GM23338 (cell line): ENCODE data around the gene FLVCR1. TPM values are rescaled to one million over a fixed set of nuclear protein-coding genes. Genes with fewer than 3 reads are reported as not detected.

Experiments
- ATAC-seq: fragments of 200-7000 bp; cut with Tn5 transposase; 3 replicates; pipeline ENCODE4 v1.9.1; 2020
- DNase-seq: peaks from one replicate; pipeline ENCODE4 v3.0.0-alpha.2; 2015; ENCODE audit warnings: low spot score
- H2AFZ ChIP-seq: fragments of 200-600 bp; sonication (generic); 2 replicates; pipeline ENCODE4 v1.8.0; 2016; ENCODE audit warnings: antibody characterized with exemption, mild to moderate bottlenecking, moderate library complexity
- H3F3A ChIP-seq: fragments of 200-600 bp; sonication (generic); replicated peaks from 2 replicates; pipeline ENCODE4 v1.8.0; 2017; ENCODE audit warnings: antibody characterized with exemption, mixed run types, low read depth
- H3K27ac ChIP-seq: fragments of 200-600 bp; sonication (generic); 2 replicates; pipeline ENCODE4 v1.6.1; 2016; ENCODE audit warnings: low read depth
- H3K27me3 ChIP-seq: fragments of 200-600 bp; sonication (generic); 2 replicates; pipeline ENCODE4 v1.8.0; 2016; ENCODE audit warnings: mild to moderate bottlenecking, mixed run types, moderate library complexity; ENCODE audit not compliant: insufficient read depth
- H3K36me3 ChIP-seq: fragments of 200-600 bp; sonication (generic); 2 replicates; pipeline ENCODE4 v1.8.0; 2016; ENCODE audit warnings: mild to moderate bottlenecking; ENCODE audit not compliant: insufficient read depth
- H3K4me1 ChIP-seq: fragments of 200-600 bp; sonication (generic); 2 replicates; pipeline ENCODE4 v1.8.0; 2016; ENCODE audit warnings: mild to moderate bottlenecking, moderate library complexity; ENCODE audit not compliant: insufficient read depth
- H3K4me2 ChIP-seq: fragments of 200-600 bp; sonication (generic); 2 replicates; pipeline ENCODE4 v1.7.1; 2017; ENCODE audit warnings: mixed run types
- H3K4me3 ChIP-seq: fragments of 200-600 bp; sonication (generic); 2 replicates; pipeline ENCODE4 v1.6.1; 2016; ENCODE audit warnings: mixed run types
- H3K79me2 ChIP-seq: fragments of 200-600 bp; sonication (generic); replicated peaks from 2 replicates; pipeline ENCODE4 v1.8.0; 2017; ENCODE audit warnings: mild to moderate bottlenecking; ENCODE audit not compliant: insufficient read depth
- H3K9me2 ChIP-seq: fragments of 200-600 bp; sonication (generic); 2 replicates; pipeline ENCODE4 v1.8.0; 2017; ENCODE audit not compliant: insufficient read depth
- H4K20me1 ChIP-seq: fragments of 200-600 bp; sonication (generic); replicated peaks from 2 replicates; pipeline ENCODE4 v1.8.0; 2017; ENCODE audit warnings: mild to moderate bottlenecking; ENCODE audit not compliant: insufficient read depth
- H3K27ac Mint-ChIP-seq: 2 replicates; pipeline ENCODE4 v1.8.0; 2020; ENCODE audit warnings: inconsistent platforms, mild to moderate bottlenecking, moderate library complexity, mixed read lengths
- H3K27me3 Mint-ChIP-seq: 3 replicates; pipeline ENCODE4 v1.8.0; 2022; ENCODE audit warnings: low read depth, mild to moderate bottlenecking, moderate library complexity, mixed read lengths, inconsistent platforms; ENCODE audit not compliant: insufficient read depth, poor library complexity
- H3K36me3 Mint-ChIP-seq: 3 replicates; pipeline ENCODE4 v1.8.0; 2021; ENCODE audit warnings: low read depth, mild to moderate bottlenecking, inconsistent platforms, moderate library complexity, mixed read lengths
- H3K4me1 Mint-ChIP-seq: 3 replicates; pipeline ENCODE4 v1.8.0; 2020; ENCODE audit warnings: mild to moderate bottlenecking, inconsistent platforms, mixed read lengths
- H3K4me3 Mint-ChIP-seq: 3 replicates; pipeline ENCODE4 v1.8.0; 2021; ENCODE audit warnings: moderate library complexity, mild to moderate bottlenecking, inconsistent platforms, mixed read lengths
- H3K9me3 Mint-ChIP-seq: 3 replicates; pipeline ENCODE4 v1.8.0; 2020; ENCODE audit warnings: moderate library complexity, mild to moderate bottlenecking, inconsistent platforms, mixed read lengths
- CREB1 ChIP-seq: fragments of 250-450 bp; sonication (Bioruptor Pico); IDR thresholded peaks from 2 replicates; pipeline ENCODE4 v1.5.0; 2020; ENCODE audit warnings: low read depth, mild to moderate bottlenecking, moderate library complexity
- EZH2phosphoT487 ChIP-seq: fragments of 200-600 bp; sonication (generic); IDR thresholded peaks from one replicate; pipeline ENCODE4 v1.8.1; 2018; ENCODE audit warnings: antibody characterized with exemption; ENCODE audit not compliant: unreplicated experiment
- JUNB ChIP-seq: IDR thresholded peaks from one replicate; pipeline ENCODE4 v1.6.1; 2016; ENCODE audit warnings: antibody characterized with exemption; ENCODE audit not compliant: unreplicated experiment
- NANOG ChIP-seq: IDR thresholded peaks from 2 replicates; pipeline ENCODE4 v1.6.1; 2016; ENCODE audit warnings: antibody characterized with exemption, borderline replicate concordance
- POLR2AphosphoS5 ChIP-seq: IDR thresholded peaks from 2 replicates; pipeline ENCODE4 v1.6.1; 2016; ENCODE audit warnings: antibody characterized with exemption, low read depth
- ZNF114 ChIP-seq: fragments of 250-450 bp; sonication (Bioruptor Pico); IDR thresholded peaks from 2 replicates; pipeline ENCODE4 v1.5.0; 2020; ENCODE audit warnings: mild to moderate bottlenecking, moderate library complexity
- ZNF331 ChIP-seq: fragments of 250-450 bp; sonication (Bioruptor Pico); IDR thresholded peaks from 2 replicates; pipeline ENCODE4 v1.5.0; 2020; ENCODE audit warnings: low read depth, mild to moderate bottlenecking, moderate library complexity
- polyA plus RNA-seq: library from polyadenylated mRNA; unstranded; fragments of >200 nt; fragmentation: Nextera tagmentation; extraction: Ambion mirVana; gene quantifications from 2 replicates; pipeline ENCODE4 v1.2.1, GENCODE V29; 2016
- total RNA-seq: library from RNA; depleted of rRNA; stranded (reverse); fragments of >200 nt; shearing (Covaris generic); gene quantifications from 2 replicates; pipeline ENCODE4 v1.2.3, GENCODE V29; 2014
- TF ChIP-seq, protein P1 (sequence below): fragments of 250-450 bp; sonication (Bioruptor Pico); IDR thresholded peaks from 2 replicates; pipeline ENCODE4 v1.5.0; 2020; ENCODE audit warnings: mild to moderate bottlenecking, moderate library complexity
- TF ChIP-seq, protein P2 (sequence below), 2 experiments: fragments of 200-600 bp in 1 of 2; sonication (generic) in 1 of 2; conservative IDR thresholded peaks; 2 replicates each; pipeline versions ENCODE4 v1.5.1 to v1.6.1; 2016 to 2017; ENCODE audit warnings: antibody characterized with exemption in 2 of 2, low read depth in 2 of 2, mild to moderate bottlenecking in 2 of 2, moderate library complexity in 1 of 2
- TF ChIP-seq, protein P3 (sequence below): IDR thresholded peaks from 2 replicates; pipeline ENCODE4 v1.6.1; 2016; ENCODE audit warnings: antibody characterized with exemption

FLVCR1 gene
- total and polyA plus RNA-seq, 2 experiments from 2014 or later, result 60.5 to 93.5 TPM

DNA sequence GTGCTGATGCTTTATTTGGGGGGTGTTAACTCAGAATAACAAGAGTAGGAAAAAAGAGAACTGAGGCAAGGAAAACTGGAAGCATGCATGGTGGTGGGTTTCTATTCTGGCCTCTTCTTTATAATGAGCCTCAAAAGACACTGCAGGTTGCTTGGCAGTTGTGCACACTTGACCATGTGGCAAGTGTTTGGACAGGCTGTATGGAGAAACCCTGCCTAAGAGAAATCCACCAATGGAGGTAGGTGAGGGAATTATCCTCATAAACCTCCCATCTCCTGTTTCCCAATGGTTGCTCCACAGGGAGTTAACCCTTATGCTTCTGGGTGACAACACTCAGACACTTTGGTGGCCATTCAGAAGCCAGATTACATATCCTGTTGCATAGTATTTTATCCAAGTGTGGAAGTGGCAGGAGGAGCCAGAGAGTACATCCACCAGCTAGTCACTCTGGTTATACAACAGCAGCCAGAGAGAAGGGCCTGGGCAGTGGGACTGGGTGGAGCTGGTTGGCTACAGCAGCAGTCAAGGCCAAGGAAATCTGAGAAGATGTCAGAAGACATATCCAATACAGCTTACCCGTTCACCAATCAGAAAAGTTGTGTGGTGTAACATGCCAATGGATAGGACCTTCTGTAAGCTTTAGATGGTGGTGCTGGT lies 75.9 kb downstream of the FLVCR1 start (continued):
- TF ChIP-seq, protein P1, sequence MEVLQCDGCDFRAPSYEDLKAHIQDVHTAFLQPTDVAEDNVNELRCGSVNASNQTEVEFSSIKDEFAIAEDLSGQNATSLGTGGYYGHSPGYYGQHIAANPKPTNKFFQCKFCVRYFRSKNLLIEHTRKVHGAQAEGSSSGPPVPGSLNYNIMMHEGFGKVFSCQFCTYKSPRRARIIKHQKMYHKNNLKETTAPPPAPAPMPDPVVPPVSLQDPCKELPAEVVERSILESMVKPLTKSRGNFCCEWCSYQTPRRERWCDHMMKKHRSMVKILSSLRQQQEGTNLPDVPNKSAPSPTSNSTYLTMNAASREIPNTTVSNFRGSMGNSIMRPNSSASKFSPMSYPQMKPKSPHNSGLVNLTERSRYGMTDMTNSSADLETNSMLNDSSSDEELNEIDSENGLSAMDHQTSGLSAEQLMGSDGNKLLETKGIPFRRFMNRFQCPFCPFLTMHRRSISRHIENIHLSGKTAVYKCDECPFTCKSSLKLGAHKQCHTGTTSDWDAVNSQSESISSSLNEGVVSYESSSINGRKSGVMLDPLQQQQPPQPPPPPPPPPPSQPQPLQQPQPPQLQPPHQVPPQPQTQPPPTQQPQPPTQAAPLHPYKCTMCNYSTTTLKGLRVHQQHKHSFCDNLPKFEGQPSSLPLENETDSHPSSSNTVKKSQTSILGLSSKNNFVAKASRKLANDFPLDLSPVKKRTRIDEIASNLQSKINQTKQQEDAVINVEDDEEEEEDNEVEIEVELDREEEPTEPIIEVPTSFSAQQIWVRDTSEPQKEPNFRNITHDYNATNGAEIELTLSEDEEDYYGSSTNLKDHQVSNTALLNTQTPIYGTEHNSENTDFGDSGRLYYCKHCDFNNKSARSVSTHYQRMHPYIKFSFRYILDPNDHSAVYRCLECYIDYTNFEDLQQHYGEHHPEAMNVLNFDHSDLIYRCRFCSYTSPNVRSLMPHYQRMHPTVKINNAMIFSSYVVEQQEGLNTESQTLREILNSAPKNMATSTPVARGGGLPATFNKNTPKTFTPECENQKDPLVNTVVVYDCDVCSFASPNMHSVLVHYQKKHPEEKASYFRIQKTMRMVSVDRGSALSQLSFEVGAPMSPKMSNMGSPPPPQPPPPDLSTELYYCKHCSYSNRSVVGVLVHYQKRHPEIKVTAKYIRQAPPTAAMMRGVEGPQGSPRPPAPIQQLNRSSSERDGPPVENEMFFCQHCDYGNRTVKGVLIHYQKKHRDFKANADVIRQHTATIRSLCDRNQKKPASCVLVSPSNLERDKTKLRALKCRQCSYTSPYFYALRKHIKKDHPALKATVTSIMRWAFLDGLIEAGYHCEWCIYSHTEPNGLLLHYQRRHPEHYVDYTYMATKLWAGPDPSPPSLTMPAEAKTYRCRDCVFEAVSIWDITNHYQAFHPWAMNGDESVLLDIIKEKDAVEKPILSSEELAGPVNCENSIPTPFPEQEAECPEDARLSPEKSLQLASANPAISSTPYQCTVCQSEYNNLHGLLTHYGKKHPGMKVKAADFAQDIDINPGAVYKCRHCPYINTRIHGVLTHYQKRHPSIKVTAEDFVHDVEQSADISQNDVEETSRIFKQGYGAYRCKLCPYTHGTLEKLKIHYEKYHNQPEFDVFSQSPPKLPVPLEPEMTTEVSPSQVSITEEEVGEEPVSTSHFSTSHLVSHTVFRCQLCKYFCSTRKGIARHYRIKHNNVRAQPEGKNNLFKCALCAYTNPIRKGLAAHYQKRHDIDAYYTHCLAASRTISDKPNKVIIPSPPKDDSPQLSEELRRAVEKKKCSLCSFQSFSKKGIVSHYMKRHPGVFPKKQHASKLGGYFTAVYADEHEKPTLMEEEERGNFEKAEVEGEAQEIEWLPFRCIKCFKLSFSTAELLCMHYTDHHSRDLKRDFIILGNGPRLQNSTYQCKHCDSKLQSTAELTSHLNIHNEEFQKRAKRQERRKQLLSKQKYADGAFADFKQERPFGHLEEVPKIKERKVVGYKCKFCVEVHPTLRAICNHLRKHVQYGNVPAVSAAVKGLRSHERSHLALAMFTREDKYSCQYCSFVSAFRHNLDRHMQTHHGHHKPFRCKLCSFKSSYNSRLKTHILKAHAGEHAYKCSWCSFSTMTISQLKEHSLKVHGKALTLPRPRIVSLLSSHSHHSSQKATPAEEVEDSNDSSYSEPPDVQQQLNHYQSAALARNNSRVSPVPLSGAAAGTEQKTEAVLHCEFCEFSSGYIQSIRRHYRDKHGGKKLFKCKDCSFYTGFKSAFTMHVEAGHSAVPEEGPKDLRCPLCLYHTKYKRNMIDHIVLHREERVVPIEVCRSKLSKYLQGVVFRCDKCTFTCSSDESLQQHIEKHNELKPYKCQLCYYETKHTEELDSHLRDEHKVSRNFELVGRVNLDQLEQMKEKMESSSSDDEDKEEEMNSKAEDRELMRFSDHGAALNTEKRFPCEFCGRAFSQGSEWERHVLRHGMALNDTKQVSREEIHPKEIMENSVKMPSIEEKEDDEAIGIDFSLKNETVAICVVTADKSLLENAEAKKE, result no peak
- no peak for TF ChIP-seq CREB1 (CRISPR knock-in tag)
- TF ChIP-seq, protein P2, sequence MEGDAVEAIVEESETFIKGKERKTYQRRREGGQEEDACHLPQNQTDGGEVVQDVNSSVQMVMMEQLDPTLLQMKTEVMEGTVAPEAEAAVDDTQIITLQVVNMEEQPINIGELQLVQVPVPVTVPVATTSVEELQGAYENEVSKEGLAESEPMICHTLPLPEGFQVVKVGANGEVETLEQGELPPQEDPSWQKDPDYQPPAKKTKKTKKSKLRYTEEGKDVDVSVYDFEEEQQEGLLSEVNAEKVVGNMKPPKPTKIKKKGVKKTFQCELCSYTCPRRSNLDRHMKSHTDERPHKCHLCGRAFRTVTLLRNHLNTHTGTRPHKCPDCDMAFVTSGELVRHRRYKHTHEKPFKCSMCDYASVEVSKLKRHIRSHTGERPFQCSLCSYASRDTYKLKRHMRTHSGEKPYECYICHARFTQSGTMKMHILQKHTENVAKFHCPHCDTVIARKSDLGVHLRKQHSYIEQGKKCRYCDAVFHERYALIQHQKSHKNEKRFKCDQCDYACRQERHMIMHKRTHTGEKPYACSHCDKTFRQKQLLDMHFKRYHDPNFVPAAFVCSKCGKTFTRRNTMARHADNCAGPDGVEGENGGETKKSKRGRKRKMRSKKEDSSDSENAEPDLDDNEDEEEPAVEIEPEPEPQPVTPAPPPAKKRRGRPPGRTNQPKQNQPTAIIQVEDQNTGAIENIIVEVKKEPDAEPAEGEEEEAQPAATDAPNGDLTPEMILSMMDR (conservative IDR thresholded peaks at IDR 0.05; ENCODE audit: low read depth in 2 of 2), result no peak

DNA sequence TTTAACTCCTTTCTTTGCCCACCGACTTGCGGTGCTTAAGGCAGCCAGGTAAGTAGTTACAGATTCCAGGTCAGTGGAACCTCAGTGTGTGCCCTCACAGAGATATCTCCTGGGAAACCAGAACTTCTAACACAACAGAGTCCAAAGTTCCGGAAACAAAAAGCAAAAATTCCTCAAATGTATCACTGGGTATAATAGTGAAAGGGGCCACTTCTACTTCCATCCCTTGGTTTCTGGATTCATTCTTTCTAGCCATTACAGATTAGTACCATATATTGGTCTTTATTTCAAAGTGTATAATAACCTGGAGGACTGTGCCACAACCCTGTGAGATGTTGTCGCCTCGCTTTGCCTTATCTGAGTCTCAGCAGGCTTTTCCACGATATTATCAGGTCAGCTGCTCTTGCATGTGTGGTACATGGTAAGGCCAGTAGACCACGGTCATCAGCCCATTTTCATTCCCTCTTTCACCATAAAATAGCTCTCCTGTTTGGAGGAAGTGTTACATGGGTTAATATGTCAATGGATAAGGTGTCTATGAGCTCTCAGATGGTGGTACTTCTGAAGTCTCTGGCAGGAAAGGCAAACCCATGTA lies 77.4 kb downstream of the FLVCR1 start:
- DNase-seq (no peak), ATAC-seq (no peak)
- peaks cover 10% of the 10 kb centered on the region; the same call in 2 of the 3 replicates for H3K36me3 Mint-ChIP-seq
- Histone ChIP-seq H4K20me1 (no peaks in the 10 kb centered on the region), H3K36me3 (no peaks in the 10 kb centered on the region), H3K27ac (no peak overlapping the region), H3K4me2 (no peak overlapping the region), H2AFZ (no peak overlapping the region), H3K27me3 (peaks cover 12% of the 10 kb centered on the region; the same call in 1 of the 2 replicates), H3K4me1 (peaks cover 29% of the 10 kb centered on the region), H3K9me2 (peaks cover 26% of the 10 kb centered on the region), H3F3A (no peaks in the 10 kb centered on the region), H3K79me2 (no peaks in the 10 kb centered on the region), H3K4me3 (no peak overlapping the region)
- H3K27ac Mint-ChIP-seq, result no peak overlapping the region
- H3K4me1 Mint-ChIP-seq, result peaks cover 24% of the 10 kb centered on the region
- peaks cover 10% of the 10 kb centered on the region; the same call in 2 of the 3 replicates for H3K9me3 Mint-ChIP-seq
- TF ChIP-seq, protein P2 (conservative IDR thresholded peaks at IDR 0.05; ENCODE audit: low read depth in 2 of 2), result no peak
- TF ChIP-seq ZNF331 (CRISPR knock-in tag) (no peak), JUNB (no peak), ZNF114 (CRISPR knock-in tag) (no peak), NANOG (no peak), POLR2AphosphoS5 (no peak), EZH2phosphoT487 (no peak)
- TF ChIP-seq, protein P3, sequence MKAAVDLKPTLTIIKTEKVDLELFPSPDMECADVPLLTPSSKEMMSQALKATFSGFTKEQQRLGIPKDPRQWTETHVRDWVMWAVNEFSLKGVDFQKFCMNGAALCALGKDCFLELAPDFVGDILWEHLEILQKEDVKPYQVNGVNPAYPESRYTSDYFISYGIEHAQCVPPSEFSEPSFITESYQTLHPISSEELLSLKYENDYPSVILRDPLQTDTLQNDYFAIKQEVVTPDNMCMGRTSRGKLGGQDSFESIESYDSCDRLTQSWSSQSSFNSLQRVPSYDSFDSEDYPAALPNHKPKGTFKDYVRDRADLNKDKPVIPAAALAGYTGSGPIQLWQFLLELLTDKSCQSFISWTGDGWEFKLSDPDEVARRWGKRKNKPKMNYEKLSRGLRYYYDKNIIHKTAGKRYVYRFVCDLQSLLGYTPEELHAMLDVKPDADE, result no peak
- H3K27me3 Mint-ChIP-seq, result peaks cover 17% of the 10 kb centered on the region
- H3K4me3 Mint-ChIP-seq, result no peak overlapping the region
